ENCODE results near the gene DNAJC5. TPM values are rescaled to one million over a fixed set of nuclear protein-coding genes. Genes with fewer than 3 reads are reported as not detected.

DNAJC5 gene
- total RNA-seq, 1 donor from 2014 or later = 25.5 TPM

DNA sequence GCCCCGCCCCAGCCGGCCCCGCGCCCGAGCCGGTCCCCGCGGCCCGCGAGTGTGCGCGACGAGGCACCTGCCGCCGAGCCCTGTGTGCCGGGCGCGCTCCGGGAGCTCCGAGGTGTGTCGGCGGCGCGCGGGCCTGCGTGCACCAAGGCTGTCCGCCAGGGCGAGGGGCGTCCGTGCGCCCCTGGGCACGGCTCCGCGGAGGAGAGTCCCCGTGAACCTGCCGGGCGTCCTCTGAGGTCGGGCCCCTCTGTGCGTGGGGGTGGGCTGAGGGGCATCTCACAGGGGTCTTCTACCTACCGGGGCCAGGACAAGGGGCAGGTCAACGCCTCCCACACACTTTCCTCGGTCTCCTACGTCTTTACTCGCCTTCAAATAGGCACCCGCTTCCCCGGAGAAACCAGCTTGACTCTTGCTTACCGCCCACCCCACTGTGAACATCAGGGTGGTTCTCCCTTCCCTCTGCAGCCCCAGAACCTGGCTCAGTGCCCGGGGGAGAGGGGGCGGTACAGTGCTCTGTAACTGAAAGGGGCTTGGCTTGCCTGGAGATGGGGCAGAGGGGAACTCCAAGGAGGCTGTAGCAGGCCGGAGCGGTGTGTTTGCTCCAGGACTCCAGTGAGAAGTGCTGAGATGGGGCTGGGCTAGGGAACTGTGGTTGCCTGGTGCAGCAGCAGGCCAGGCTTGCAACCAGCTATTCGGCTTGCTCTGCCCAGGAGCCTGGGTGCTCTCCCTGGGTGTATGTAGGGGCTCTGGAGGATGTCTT, 84.8 kb downstream of the DNAJC5 start, which contains the start of gene SAMD10:
Gene SAMD10 (minus strand): TSS at position 86 of the 760 bp plus-strand sequence. CDS start 175 bp downstream, outside the sequence.
- peak; percentile 75 for DNase-seq (ENCODE audit: low spot score)

DNA sequence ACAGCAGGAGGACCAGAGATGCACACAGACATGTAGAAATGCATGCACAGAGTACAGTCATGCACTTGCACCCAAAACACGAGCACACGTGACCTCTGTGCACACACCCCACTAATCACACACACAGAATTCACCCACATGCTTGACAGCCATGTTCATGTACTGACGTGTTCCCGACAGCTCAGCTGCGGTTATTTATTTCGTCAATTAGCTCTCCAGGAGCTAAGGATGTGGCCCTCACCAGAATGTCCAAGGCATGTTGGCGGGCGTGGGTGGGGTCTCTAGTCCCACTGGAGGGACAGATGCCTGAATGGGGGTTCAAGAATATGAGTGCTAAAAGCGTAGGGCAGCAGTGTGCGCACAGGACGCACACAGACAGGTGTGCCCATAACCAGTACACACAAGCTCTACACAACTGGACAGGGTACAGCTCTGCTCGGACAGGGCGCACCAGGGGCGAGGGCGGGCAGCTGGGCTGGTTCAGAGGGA, 85.4 kb downstream of the DNAJC5 start:
- DNase-seq (ENCODE audit: low spot score) = no peak

DNA sequence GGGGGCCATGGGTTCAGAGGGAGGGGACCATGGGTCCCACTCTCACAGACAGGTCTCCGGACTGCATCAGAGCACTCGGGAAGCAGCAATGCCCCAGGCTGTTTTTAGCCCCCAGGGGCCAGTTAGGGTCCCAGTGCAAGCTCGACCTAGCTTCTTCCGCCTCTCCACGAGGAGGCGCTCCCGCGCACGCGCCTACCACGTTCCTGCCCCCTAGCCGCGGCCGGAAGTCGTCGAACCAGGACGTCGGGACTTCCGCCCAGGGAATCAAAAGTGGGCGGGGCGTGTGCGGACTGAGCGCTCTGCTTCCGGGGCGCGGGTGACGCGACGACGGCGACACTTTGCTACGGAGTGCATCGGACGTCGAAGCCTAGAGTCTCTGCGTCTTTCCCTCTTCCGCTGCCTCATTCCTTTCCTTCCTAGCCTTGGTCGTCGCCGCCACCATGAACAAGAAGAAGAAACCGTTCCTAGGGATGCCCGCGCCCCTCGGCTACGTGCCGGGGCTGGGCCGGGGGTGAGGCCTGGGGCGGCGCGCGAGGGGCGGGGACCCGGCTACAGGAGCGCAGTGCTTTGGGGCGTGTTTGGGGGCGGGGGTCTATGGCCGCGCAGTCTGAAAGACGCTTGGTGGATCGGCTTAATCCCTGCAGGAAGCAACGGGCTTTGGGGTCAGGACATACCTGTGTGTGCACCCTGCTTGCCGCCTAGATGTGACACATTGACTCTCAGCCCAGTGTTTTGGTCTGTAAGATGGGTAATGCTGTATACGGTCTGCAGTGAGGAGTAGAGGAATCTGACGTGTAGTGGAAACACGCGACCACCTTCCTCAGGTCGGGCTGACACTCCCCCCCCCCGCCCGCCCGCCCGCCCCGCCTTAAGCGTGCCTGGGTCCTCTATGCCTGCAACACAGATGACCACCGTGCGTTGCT, 86.1 kb downstream of the DNAJC5 start, which contains the start of gene PRPF6:
Gene PRPF6 (plus strand): TSS at position 327 of the 923 bp plus-strand sequence. CDS start 114 bp downstream, at position 441.
- DNase-seq (ENCODE audit: low spot score) = peak; percentile 97

DNA sequence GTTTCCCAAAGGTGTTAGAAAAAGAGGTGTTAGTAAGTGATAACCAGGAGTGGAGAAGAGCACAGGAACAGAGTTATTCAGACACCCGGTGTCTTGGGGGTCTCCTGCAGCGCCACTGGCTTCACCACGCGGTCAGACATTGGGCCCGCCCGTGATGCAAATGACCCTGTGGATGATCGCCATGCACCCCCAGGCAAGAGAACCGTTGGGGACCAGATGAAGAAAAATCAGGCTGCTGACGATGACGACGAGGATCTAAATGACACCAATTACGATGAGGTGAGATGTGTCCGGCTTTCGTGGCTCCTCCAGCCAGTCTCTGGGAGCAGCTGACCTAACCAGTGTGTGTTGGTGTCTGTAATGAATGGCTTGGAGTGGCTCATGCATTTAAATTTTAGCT, 88.0 kb downstream of the DNAJC5 start:
- no peak for DNase-seq (ENCODE audit: low spot score)

Other genes with a start within 250 kb of the DNAJC5 start
- 12.5 TPM for gene STMN3, start 241.7 kb upstream of the DNAJC5 start, total RNA-seq (ENCODE audit: insufficient read depth, low replicate concordance)
- 17.6 TPM for gene RTEL1, start 236.8 kb upstream of the DNAJC5 start, total RNA-seq (ENCODE audit: insufficient read depth, low replicate concordance)
- not detected for gene TNFRSF6B, start 198.5 kb upstream of the DNAJC5 start, total RNA-seq (ENCODE audit: insufficient read depth, low replicate concordance)
- 38.3 TPM for gene ARFRP1, start 187.2 kb upstream of the DNAJC5 start, total RNA-seq (ENCODE audit: insufficient read depth, low replicate concordance)
- 15.6 TPM for gene ZGPAT, start 187.1 kb upstream of the DNAJC5 start, total RNA-seq (ENCODE audit: insufficient read depth, low replicate concordance)
- gene LIME1, start 158.5 kb upstream of the DNAJC5 start, total RNA-seq (ENCODE audit: insufficient read depth, low replicate concordance) = 1.2 TPM
- gene SLC2A4RG, start 155.3 kb upstream of the DNAJC5 start, total RNA-seq (ENCODE audit: insufficient read depth, low replicate concordance) = 15.2 TPM
- gene ZBTB46, start 63.9 kb upstream of the DNAJC5 start, total RNA-seq (ENCODE audit: insufficient read depth, low replicate concordance) = 1.7 TPM
- gene ABHD16B, start 33.6 kb upstream of the DNAJC5 start, total RNA-seq (ENCODE audit: insufficient read depth, low replicate concordance) = not detected
- 72.2 TPM for gene TPD52L2, start 29.9 kb upstream of the DNAJC5 start, total RNA-seq (ENCODE audit: insufficient read depth, low replicate concordance)
- 48.2 TPM for gene UCKL1, start 61.3 kb downstream of the DNAJC5 start, total RNA-seq (ENCODE audit: insufficient read depth, low replicate concordance)
- gene ZNF512B, start 74.8 kb downstream of the DNAJC5 start, total RNA-seq (ENCODE audit: insufficient read depth, low replicate concordance) = 8.9 TPM
- 0.24 TPM for gene SAMD10, start 84.5 kb downstream of the DNAJC5 start, total RNA-seq (ENCODE audit: insufficient read depth, low replicate concordance)
- 44.1 TPM for gene PRPF6, start 86.0 kb downstream of the DNAJC5 start, total RNA-seq (ENCODE audit: insufficient read depth, low replicate concordance)
- 1.2 TPM for gene C20orf204, start 141.1 kb downstream of the DNAJC5 start, total RNA-seq (ENCODE audit: insufficient read depth, low replicate concordance)
- gene SOX18, start 154.5 kb downstream of the DNAJC5 start, total RNA-seq (ENCODE audit: insufficient read depth, low replicate concordance) = 8.7 TPM
- 20.9 TPM for gene TCEA2, start 168.1 kb downstream of the DNAJC5 start, total RNA-seq (ENCODE audit: insufficient read depth, low replicate concordance)
- 31.5 TPM for gene RGS19, start 184.4 kb downstream of the DNAJC5 start, total RNA-seq (ENCODE audit: insufficient read depth, low replicate concordance)
- gene OPRL1, start 185.0 kb downstream of the DNAJC5 start, total RNA-seq (ENCODE audit: insufficient read depth, low replicate concordance) = 2.9 TPM
- 3.4 TPM for gene LKAAEAR1, start 189.3 kb downstream of the DNAJC5 start, total RNA-seq (ENCODE audit: insufficient read depth, low replicate concordance)
- 3.9 TPM for gene NPBWR2, start 212.4 kb downstream of the DNAJC5 start, total RNA-seq (ENCODE audit: insufficient read depth, low replicate concordance)

All from umbilical cord (tissue), 2 donors.